ENCODE results near the gene XYLT1. TPM values are rescaled to one million over a fixed set of nuclear protein-coding genes. Genes with fewer than 3 reads are reported as not detected.
A peak's percentile ranks its signal among the peaks of the same experiment; 100 is the strongest.

Gene XYLT1
- polyA plus RNA-seq, 1 of the 3 experiments (the other 2 are of a cell fraction): 17.6 TPM

DNA sequence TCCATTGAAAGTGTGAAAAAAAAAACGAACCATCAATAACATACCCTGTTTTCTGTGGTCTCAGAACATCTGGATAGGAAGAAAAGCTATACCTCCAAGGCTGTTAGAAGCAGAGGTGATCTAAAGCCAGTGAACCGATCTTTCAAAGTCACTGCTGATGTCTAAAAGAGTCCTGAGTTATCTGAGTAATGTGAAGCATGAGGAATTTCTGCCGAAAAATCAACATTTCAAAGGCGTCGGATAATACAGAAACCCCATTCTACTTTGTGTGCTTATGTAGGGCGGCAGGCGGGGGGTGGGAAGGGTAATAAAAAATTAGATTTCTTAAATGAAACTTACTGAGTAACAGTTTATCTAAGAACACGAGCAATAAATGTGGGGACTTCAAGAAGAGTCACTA, 3.9 kb downstream of the XYLT1 start:
- Histone ChIP-seq H3K27me3 (ENCODE audit: insufficient read depth) (no peaks in the 10 kb centered on the region), H3K36me3 (replicated peaks in 1 of 2; ENCODE audit: control insufficient read depth in 1 of 2, insufficient read depth in 2 of 2, low read length in 1 of 2) (peaks cover 3 to 45% of the 10 kb centered on the region in 2 experiments), H3K4me2 (peak overlapping the region; percentile 94), H3K9ac (peak overlapping the region; percentile 85; the same call in 1 of the 2 replicates), H3K27ac (ENCODE audit: low read depth in 2 of 2, low read length in 1 of 2) (no peak overlapping the region; a peak in 1 of 4 replicates), H3K4me1 (ENCODE audit: control insufficient read depth in 1 of 2, insufficient read depth in 2 of 2, low read depth in 1 of 2, low read length in 1 of 2) (peaks cover 8 to 41% of the 10 kb centered on the region in 2 experiments; a peak in 3 of 4 replicates), H3K79me2 (ENCODE audit: insufficient read depth) (peaks cover 84% of the 10 kb centered on the region), H3K9me2 (no peaks in the 10 kb centered on the region), H3K9me3 (no peaks in the 10 kb centered on the region), H2AFZ (ENCODE audit: low read depth) (no peak overlapping the region), H4K20me1 (ENCODE audit: insufficient read depth) (peaks cover 81% of the 10 kb centered on the region), H3F3A (replicated peaks; ENCODE audit: insufficient read depth) (peaks cover 23% of the 10 kb centered on the region), H3K4me3 (ENCODE audit: low read depth in 2 of 2, low read length in 1 of 2) (peak overlapping the region; percentile 84 to 93; a peak in 3 of 4 replicates)
- WGBS (ENCODE audit: low lambda C conversion rate): 72% methylated on average over 8 of the region's 8 CpGs
- no peak for DNase-seq
- CTCF ChIA-PET: interaction anchor here (1.0 to 4.0 kb wide), 21 partner anchors 9 to 606 kb away, joined by 3 to 25 read pairs (median 6); no protein-coding TSS in a partner anchor
- POLR2A ChIA-PET: interaction anchor here (1.6 kb wide), 1 partner anchor 11 kb away, joined by 6 read pairs; no protein-coding TSS in a partner anchor
- no peak for TF ChIP-seq TAF1 (IDR thresholded peaks at IDR 0.05; ENCODE audit: borderline replicate concordance, low read depth, low read length)
- TF ChIP-seq NRF1 (IDR thresholded peaks at IDR 0.05; ENCODE audit: low read depth, low read length): no peak
- no peak for TF ChIP-seq TCF12 (IDR thresholded peaks at IDR 0.05)
- no peak for TF ChIP-seq YY1 (IDR thresholded peaks at IDR 0.05; ENCODE audit: low read depth)
- no peak for TF ChIP-seq RXRA (IDR thresholded peaks at IDR 0.05; ENCODE audit: borderline replicate concordance, low read depth)
- TF ChIP-seq, protein P1, sequence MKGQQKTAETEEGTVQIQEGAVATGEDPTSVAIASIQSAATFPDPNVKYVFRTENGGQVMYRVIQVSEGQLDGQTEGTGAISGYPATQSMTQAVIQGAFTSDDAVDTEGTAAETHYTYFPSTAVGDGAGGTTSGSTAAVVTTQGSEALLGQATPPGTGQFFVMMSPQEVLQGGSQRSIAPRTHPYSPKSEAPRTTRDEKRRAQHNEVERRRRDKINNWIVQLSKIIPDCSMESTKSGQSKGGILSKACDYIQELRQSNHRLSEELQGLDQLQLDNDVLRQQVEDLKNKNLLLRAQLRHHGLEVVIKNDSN (IDR thresholded peaks at IDR 0.05; ENCODE audit: borderline replicate concordance, low read depth): no peak
- no peak for TF ChIP-seq ELF1 (IDR thresholded peaks at IDR 0.05)
- no peak for TF ChIP-seq TEAD4 (IDR thresholded peaks at IDR 0.05; ENCODE audit: borderline replicate concordance, insufficient read depth)
- no peak for TF ChIP-seq MXI1 (IDR thresholded peaks at IDR 0.05; ENCODE audit: low read depth, low read length)
- TF ChIP-seq RAD21 (IDR thresholded peaks at IDR 0.05; ENCODE audit: low read length): no peak
- TF ChIP-seq, protein P2, sequence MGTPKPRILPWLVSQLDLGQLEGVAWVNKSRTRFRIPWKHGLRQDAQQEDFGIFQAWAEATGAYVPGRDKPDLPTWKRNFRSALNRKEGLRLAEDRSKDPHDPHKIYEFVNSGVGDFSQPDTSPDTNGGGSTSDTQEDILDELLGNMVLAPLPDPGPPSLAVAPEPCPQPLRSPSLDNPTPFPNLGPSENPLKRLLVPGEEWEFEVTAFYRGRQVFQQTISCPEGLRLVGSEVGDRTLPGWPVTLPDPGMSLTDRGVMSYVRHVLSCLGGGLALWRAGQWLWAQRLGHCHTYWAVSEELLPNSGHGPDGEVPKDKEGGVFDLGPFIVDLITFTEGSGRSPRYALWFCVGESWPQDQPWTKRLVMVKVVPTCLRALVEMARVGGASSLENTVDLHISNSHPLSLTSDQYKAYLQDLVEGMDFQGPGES (IDR thresholded peaks at IDR 0.05; ENCODE audit: low read depth, low read length): no peak
- TF ChIP-seq, protein P3, sequence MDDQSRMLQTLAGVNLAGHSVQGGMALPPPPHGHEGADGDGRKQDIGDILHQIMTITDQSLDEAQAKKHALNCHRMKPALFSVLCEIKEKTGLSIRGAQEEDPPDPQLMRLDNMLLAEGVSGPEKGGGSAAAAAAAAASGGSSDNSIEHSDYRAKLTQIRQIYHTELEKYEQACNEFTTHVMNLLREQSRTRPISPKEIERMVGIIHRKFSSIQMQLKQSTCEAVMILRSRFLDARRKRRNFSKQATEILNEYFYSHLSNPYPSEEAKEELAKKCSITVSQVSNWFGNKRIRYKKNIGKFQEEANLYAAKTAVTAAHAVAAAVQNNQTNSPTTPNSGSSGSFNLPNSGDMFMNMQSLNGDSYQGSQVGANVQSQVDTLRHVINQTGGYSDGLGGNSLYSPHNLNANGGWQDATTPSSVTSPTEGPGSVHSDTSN (IDR thresholded peaks at IDR 0.05): no peak
- TF ChIP-seq MEF2A (IDR thresholded peaks at IDR 0.05; ENCODE audit: borderline replicate concordance, low read depth): no peak
- TF ChIP-seq GATA2 (CRISPR knock-in tag; IDR thresholded peaks at IDR 0.05): no peak
- no peak for TF ChIP-seq CHD2 (IDR thresholded peaks at IDR 0.05; ENCODE audit: low read length, partially characterized antibody)

DNA sequence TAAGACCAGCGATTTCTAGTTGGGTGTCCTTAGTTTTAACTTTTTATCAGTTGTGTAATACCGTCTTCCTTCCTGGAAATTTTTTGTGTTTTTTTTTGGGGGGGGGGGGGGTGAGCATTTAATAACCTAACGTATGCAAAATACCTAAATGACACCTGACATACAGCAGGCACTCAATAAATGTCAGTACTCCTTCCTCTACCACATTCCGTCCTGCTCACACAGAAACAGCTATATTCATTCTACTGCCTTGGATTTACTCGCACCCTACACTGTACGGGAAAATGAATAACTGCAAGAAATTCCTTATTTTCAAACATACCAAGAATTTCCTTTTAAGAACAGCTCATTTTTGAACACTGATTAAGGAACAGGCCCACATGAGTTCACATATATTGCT, 5.3 kb downstream of the XYLT1 start:
- H3K9me3 ChIP-seq: no peaks in the 10 kb centered on the region
- H4K20me1 ChIP-seq (ENCODE audit: insufficient read depth): peaks cover 96% of the 10 kb centered on the region
- ChIA-PET CTCF (interaction anchor here (1.1 to 1.5 kb wide), 2 partner anchors 86 to 603 kb away, joined by 3 to 4 read pairs; no protein-coding TSS in a partner anchor), POLR2A (no interaction called here)
- H3F3A ChIP-seq (replicated peaks; ENCODE audit: insufficient read depth): peaks cover 13% of the 10 kb centered on the region
- H3K4me1 ChIP-seq (ENCODE audit: control insufficient read depth in 1 of 2, insufficient read depth in 2 of 2, low read depth in 1 of 2, low read length in 1 of 2): peaks cover 7 to 46% of the 10 kb centered on the region in 2 experiments; a peak in 2 of 4 replicates
- no peak overlapping the region for H2AFZ ChIP-seq (ENCODE audit: low read depth)
- DNase-seq: no peak
- no peak overlapping the region; the same call in 1 of the 2 replicates for H3K4me2 ChIP-seq
- no peaks in the 10 kb centered on the region for H3K9me2 ChIP-seq
- peaks cover 3 to 53% of the 10 kb centered on the region in 2 experiments for H3K36me3 ChIP-seq (replicated peaks in 1 of 2; ENCODE audit: control insufficient read depth in 1 of 2, insufficient read depth in 2 of 2, low read length in 1 of 2)
- H3K27me3 ChIP-seq (ENCODE audit: insufficient read depth): no peaks in the 10 kb centered on the region
- H3K79me2 ChIP-seq (ENCODE audit: insufficient read depth): peaks cover 98% of the 10 kb centered on the region
- no peak overlapping the region for H3K9ac ChIP-seq
- no peak overlapping the region for H3K27ac ChIP-seq (ENCODE audit: low read depth in 2 of 2, low read length in 1 of 2)
- no peak for TF ChIP-seq EZH2phosphoT487 (IDR thresholded peaks at IDR 0.05; ENCODE audit: borderline replicate concordance, low read depth)
- H3K4me3 ChIP-seq (ENCODE audit: low read depth in 2 of 2, low read length in 1 of 2): no peak overlapping the region
- WGBS (ENCODE audit: low lambda C conversion rate): 80% methylated on average over 6 of the region's 6 CpGs

Measured in SK-N-SH (cell line).